ENCODE data around the gene SLC10A6. TPM values are rescaled to one million over a fixed set of nuclear protein-coding genes. Genes with fewer than 3 reads are reported as not detected.

Gene SLC10A6
- total RNA-seq, 2 experiments from 2014 or later, result not detected

GRCh38 chr4:86818211-86818610 lies 31.0 kb downstream of the SLC10A6 start:
- intact Hi-C loops (cut with micrococcal nuclease; ENCODE audit: unreplicated experiment), result no loop called here
- Histone ChIP-seq H3K4me2 (ENCODE audit: low read length) (no peak overlapping the region), H3K9me2 (ENCODE audit: insufficient read depth, low read length) (no peaks in the 10 kb centered on the region), H3K4me1 (ENCODE audit: insufficient read depth, low read length, poor library complexity, severe bottlenecking) (no peaks in the 10 kb centered on the region), H3K9me3 (ENCODE audit: low read length) (no peaks in the 10 kb centered on the region; the same call in 1 of the 2 replicates), H3K27ac (ENCODE audit: low read depth, low read length, poor library complexity, severe bottlenecking) (no peak overlapping the region), H3K4me3 (ENCODE audit: low read depth, low read length, poor library complexity, severe bottlenecking) (no peak overlapping the region), H3K36me3 (ENCODE audit: insufficient read depth, low read length) (no peaks in the 10 kb centered on the region), H3K79me2 (ENCODE audit: insufficient read depth, low read depth, low read length) (no peaks in the 10 kb centered on the region), H4K20me1 (ENCODE audit: insufficient read depth, low read length) (no peaks in the 10 kb centered on the region), H2AFZ (ENCODE audit: low read length) (no peak overlapping the region)
- TF ChIP-seq EZH2phosphoT487 (IDR thresholded peaks at IDR 0.05; ENCODE audit: borderline replicate concordance, low read depth, low read length) (no peak), CTCF (conservative IDR thresholded peaks at IDR 0.05; ENCODE audit: low read length) (no peak)
- ChIA-PET CTCF (ENCODE audit: unreplicated experiment) (no interaction called here), POLR2A (no interaction called here)
- BruUV-seq (replicated peaks), result no TSS peak
- DNase-seq (ENCODE audit: low spot score), result no peak

GRCh38 chr4:86816501-86817273 lies 32.5 kb downstream of the SLC10A6 start:
- Histone ChIP-seq H3K9me2 (ENCODE audit: insufficient read depth, low read length) (no peaks in the 10 kb centered on the region), H3K4me3 (ENCODE audit: low read depth, low read length, poor library complexity, severe bottlenecking) (no peak overlapping the region), H4K20me1 (ENCODE audit: insufficient read depth, low read length) (no peaks in the 10 kb centered on the region), H3K9me3 (ENCODE audit: low read length) (no peaks in the 10 kb centered on the region; the same call in 1 of the 2 replicates), H2AFZ (ENCODE audit: low read length) (no peak overlapping the region), H3K27ac (ENCODE audit: low read depth, low read length, poor library complexity, severe bottlenecking) (no peak overlapping the region), H3K4me1 (ENCODE audit: insufficient read depth, low read length, poor library complexity, severe bottlenecking) (no peaks in the 10 kb centered on the region), H3K79me2 (ENCODE audit: insufficient read depth, low read depth, low read length) (no peaks in the 10 kb centered on the region), H3K36me3 (ENCODE audit: insufficient read depth, low read length) (no peaks in the 10 kb centered on the region), H3K4me2 (ENCODE audit: low read length) (no peak overlapping the region)
- TF ChIP-seq EZH2phosphoT487 (IDR thresholded peaks at IDR 0.05; ENCODE audit: borderline replicate concordance, low read depth, low read length) (no peak), CTCF (conservative IDR thresholded peaks at IDR 0.05; ENCODE audit: low read length) (no peak)
- intact Hi-C loops (cut with micrococcal nuclease; ENCODE audit: unreplicated experiment), result no loop called here
- POLR2A ChIA-PET, result interaction anchor here (1.2 kb wide), 1 partner anchor 13 kb away, joined by 3 read pairs; no protein-coding TSS in a partner anchor
- DNase-seq (ENCODE audit: low spot score), result no peak
- CTCF ChIA-PET (ENCODE audit: unreplicated experiment), result no interaction called here
- BruUV-seq (replicated peaks), result no TSS peak

DNA sequence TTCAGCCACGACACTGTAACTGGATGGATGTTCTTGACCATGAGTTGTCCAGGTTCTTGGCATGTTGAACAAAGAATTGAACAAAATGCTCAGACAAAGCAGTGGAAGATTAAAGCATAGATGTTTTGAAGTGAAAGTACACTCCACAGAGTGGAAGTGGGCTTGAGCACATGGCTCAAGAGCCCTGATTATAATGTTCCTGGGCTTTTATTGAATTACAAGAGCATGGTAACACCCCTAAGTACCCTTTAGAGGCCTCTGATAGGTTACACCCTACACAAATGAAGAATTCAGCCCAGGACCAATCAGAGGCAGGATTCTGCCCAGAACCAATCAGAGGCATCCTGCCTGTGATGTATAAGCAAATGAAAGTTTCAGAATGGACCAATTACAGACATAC lies 33.5 kb downstream of the SLC10A6 start:
- Histone ChIP-seq H3K9me3 (ENCODE audit: low read length) (no peaks in the 10 kb centered on the region; the same call in 1 of the 2 replicates), H3K4me2 (ENCODE audit: low read length) (no peak overlapping the region), H3K36me3 (ENCODE audit: insufficient read depth, low read length) (no peaks in the 10 kb centered on the region), H3K79me2 (ENCODE audit: insufficient read depth, low read depth, low read length) (no peaks in the 10 kb centered on the region), H2AFZ (ENCODE audit: low read length) (no peak overlapping the region), H4K20me1 (ENCODE audit: insufficient read depth, low read length) (no peaks in the 10 kb centered on the region), H3K27ac (ENCODE audit: low read depth, low read length, poor library complexity, severe bottlenecking) (no peak overlapping the region), H3K4me3 (ENCODE audit: low read depth, low read length, poor library complexity, severe bottlenecking) (no peak overlapping the region), H3K9me2 (ENCODE audit: insufficient read depth, low read length) (no peaks in the 10 kb centered on the region), H3K4me1 (ENCODE audit: insufficient read depth, low read length, poor library complexity, severe bottlenecking) (no peaks in the 10 kb centered on the region)
- intact Hi-C loops (cut with micrococcal nuclease; ENCODE audit: unreplicated experiment), result no loop called here
- DNase-seq (ENCODE audit: low spot score), result no peak
- no TSS peak for BruUV-seq (replicated peaks)
- ChIA-PET CTCF (ENCODE audit: unreplicated experiment) (no interaction called here), POLR2A (interaction anchor here (0.7 to 0.9 kb wide), 2 partner anchors 7 to 9 kb away, joined by 3 read pairs; no protein-coding TSS in a partner anchor)
- no peak for TF ChIP-seq CTCF (conservative IDR thresholded peaks at IDR 0.05; ENCODE audit: low read length)
- TF ChIP-seq EZH2phosphoT487 (IDR thresholded peaks at IDR 0.05; ENCODE audit: borderline replicate concordance, low read depth, low read length), result no peak

All from OCI-LY7 (cell line).